ENCODE results near the gene SLC39A8.
A peak's percentile ranks its signal among the peaks of the same experiment; 100 is the strongest.
"Not testable (repeated sequence)": the region's sequence is repeated elsewhere in the genome, so short reads cannot be mapped to it uniquely, and the experiment has no call there.

Gene SLC39A8

GRCh38 chr4:102344954-102345794 is at the start of gene SLC39A8:
TSS of gene SLC39A8 (minus strand) at chr4:102345482. CDS start at chr4:102344662, 820 bp downstream.
- DNase-seq, result peak in 55 of 56 donors; percentile 1 to 80 (median 50)

GRCh38 chr4:102392033-102392744 is 46.9 kb upstream of the SLC39A8 start:
- no peak for DNase-seq

- DNase-seq, result no peak
These were observed 45.2 kb upstream of the SLC39A8 start for GRCh38 chr4:102390438-102390837.

- DNase-seq, result no peak
These were observed 43.3 kb upstream of the SLC39A8 start for GRCh38 chr4:102388611-102389010.

GRCh38 chr4:102387552-102388150 is 42.4 kb upstream of the SLC39A8 start:
- no peak for DNase-seq

- DNase-seq, result no peak
These were observed 41.7 kb upstream of the SLC39A8 start for GRCh38 chr4:102386966-102387365.

GRCh38 chr4:102380253-102380652 is 35.0 kb upstream of the SLC39A8 start:
- DNase-seq, result not testable (repeated sequence)

GRCh38 chr4:102362922-102363432 is 17.7 kb upstream of the SLC39A8 start:
- peak in 1 of 56 donors; percentile 1 for DNase-seq

- DNase-seq, result no peak
These were observed 12.8 kb upstream of the SLC39A8 start for GRCh38 chr4:102358128-102358527.

- DNase-seq, result not testable (repeated sequence)
These were observed 12.4 kb upstream of the SLC39A8 start for GRCh38 chr4:102357637-102358036.

- DNase-seq, result no peak
These were observed 11.4 kb upstream of the SLC39A8 start for GRCh38 chr4:102356562-102357202.

GRCh38 chr4:102355748-102356147 is 10.5 kb upstream of the SLC39A8 start:
- DNase-seq, result no peak

- no peak for DNase-seq
These were observed 9.6 kb upstream of the SLC39A8 start for GRCh38 chr4:102354671-102355454.

- DNase-seq, result no peak
These were observed 7.5 kb upstream of the SLC39A8 start for GRCh38 chr4:102352781-102353180.

GRCh38 chr4:102350634-102351033 is 5.4 kb upstream of the SLC39A8 start:
- no peak for DNase-seq

- no peak for DNase-seq
These were observed 3.4 kb upstream of the SLC39A8 start for GRCh38 chr4:102348701-102349100.

- DNase-seq, result peak in 1 of 56 donors; percentile 26
These were observed 466 bp upstream of the SLC39A8 start for GRCh38 chr4:102345795-102346100.

- DNase-seq, result peak in 46 of 56 donors; percentile 4 to 70 (median 27)
These were observed 745 bp downstream of the SLC39A8 start for GRCh38 chr4:102344520-102344953.

GRCh38 chr4:102343964-102344519 is 1.2 kb downstream of the SLC39A8 start:
- DNase-seq, result peak in 2 of 56 donors; percentile 3 to 5

- DNase-seq, result no peak
These were observed 2.7 kb downstream of the SLC39A8 start for GRCh38 chr4:102342404-102343074.

All from amygdala (tissue), 56 donors.